Breast epithelium (tissue), 4 donors: Measurements from ENCODE around the gene PLEKHO2. TPM values are rescaled to one million over a fixed set of nuclear protein-coding genes. Genes with fewer than 3 reads are reported as not detected.

Experiments used
- DNase-seq, 2 donors: peaks; one replicate each; pipeline ENCODE4 v3.0.0-alpha.2; 2019; ENCODE audit warnings: low spot score in 2 of 2
- H3K27ac ChIP-seq, 2 donors: fragments of 200-600 bp; sonication (generic) in 1 of 2; one replicate each; pipeline ENCODE4 v1.5.1; 2016 to 2019; ENCODE audit warnings: mild to moderate bottlenecking in 1 of 2
- H3K27me3 ChIP-seq, 2 donors: fragments of 200-600 bp; sonication (generic) in 1 of 2; one replicate each; pipeline versions ENCODE4 v1.5.1 to v1.6.0; 2017 to 2019; ENCODE audit warnings: control low read depth in 1 of 2, mild to moderate bottlenecking in 1 of 2
- H3K36me3 ChIP-seq: fragments of 200-600 bp; one replicate; pipeline ENCODE4 v1.5.1; 2019
- H3K4me1 ChIP-seq, 2 donors: fragments of 200-600 bp; sonication (generic); one replicate each; pipeline ENCODE4 v1.5.1; 2016 to 2019; ENCODE audit warnings: control low read depth in 1 of 2
- H3K4me3 ChIP-seq, 3 donors: fragments of 200-600 bp; sonication (generic); 1 replicate in 2 of 3; 2 replicates in 1 of 3; pipeline ENCODE4 v1.5.1; 2016 to 2019; ENCODE audit warnings: mild to moderate bottlenecking in 3 of 3, moderate library complexity in 2 of 3
- H3K9me3 ChIP-seq, 2 donors: fragments of 200-600 bp; sonication (generic) in 1 of 2; one replicate each; pipeline ENCODE4 v1.5.1; 2016 to 2019; ENCODE audit warnings: control low read depth in 1 of 2
- CTCF ChIP-seq, 3 donors: fragments of 450-650 bp; IDR thresholded peaks; one replicate each; pipeline ENCODE4 v1.5.1; 2016 to 2017; ENCODE audit warnings: antibody characterized with exemption in 3 of 3, mild to moderate bottlenecking in 3 of 3, moderate library complexity in 3 of 3
- POLR2A ChIP-seq: fragments of 450-650 bp; IDR thresholded peaks from one replicate; pipeline ENCODE4 v1.6.1; 2016; ENCODE audit warnings: antibody characterized with exemption, mild to moderate bottlenecking, moderate library complexity
- POLR2AphosphoS5 ChIP-seq, 3 donors: sonication (generic); formaldehyde crosslinking; IDR thresholded peaks; one replicate each; pipeline ENCODE4 v1.6.1; 2017; ENCODE audit warnings: antibody characterized with exemption in 3 of 3
- intact Hi-C: fragments of 100-400 bp; cut with DNase I; formaldehyde crosslinking; loops from one replicate; pipeline ENCODE4 v1.15.1; 2023; ENCODE audit warnings: low total_unique reads
- total RNA-seq, 3 donors: library from RNA; depleted of rRNA; stranded (reverse); fragments of >200 nt; gene quantifications; one replicate each; pipeline ENCODE4 v1.1.0, GENCODE V29; 2016

PLEKHO2 gene
- total RNA-seq, 3 donors from 2014 or later, result 21.1 to 33.3 (median 26.5) TPM

- Histone ChIP-seq H3K4me3 (no peak overlapping the region), H3K27me3 (no peaks in the 10 kb centered on the region), H3K27ac (no peak overlapping the region), H3K9me3 (peaks cover 11 to 13% of the 10 kb centered on the region in 2 donors), H3K4me1 (no peaks in the 10 kb centered on the region), H3K36me3 (no peaks in the 10 kb centered on the region)
- intact Hi-C loops, result loop anchor here (5.0 kb wide), 1 partner anchor 356 kb away; no protein-coding TSS in a partner anchor
- DNase-seq, result no peak
- TF ChIP-seq POLR2A (no peak), POLR2AphosphoS5 (IDR thresholded peaks at IDR 0.05) (no peak), CTCF (IDR thresholded peaks at IDR 0.05) (no peak)
Observed at GRCh38 chr15:64902863-64903262, 61.1 kb downstream of the PLEKHO2 start.

- TF ChIP-seq POLR2AphosphoS5 (IDR thresholded peaks at IDR 0.05) (no peak), POLR2A (no peak), CTCF (IDR thresholded peaks at IDR 0.05) (no peak)
- H3K27me3 ChIP-seq, result no peaks in the 10 kb centered on the region
Observed at GRCh38 chr15:64903326-64903950, 61.7 kb downstream of the PLEKHO2 start.

DNA sequence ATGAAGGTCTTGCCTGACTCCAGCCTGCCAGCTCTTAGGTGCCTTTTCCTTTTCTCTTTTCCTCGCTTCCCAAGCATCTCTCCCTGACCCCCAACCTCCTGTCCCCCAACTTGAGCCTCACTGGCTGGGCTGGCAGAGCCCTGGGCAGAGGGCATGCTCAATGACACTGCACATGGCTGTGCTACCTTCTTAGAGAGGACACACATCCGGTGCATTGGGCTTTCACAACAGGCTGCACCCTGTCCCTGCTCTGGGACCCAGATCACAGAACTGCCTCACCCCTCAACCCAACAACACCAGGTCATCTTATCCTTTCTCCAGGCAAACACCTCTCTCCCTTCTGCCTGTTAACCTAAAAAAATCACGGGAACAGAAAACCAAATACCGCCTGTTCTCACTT, 62.5 kb downstream of the PLEKHO2 start:
- H3K36me3 ChIP-seq, result no peaks in the 10 kb centered on the region
- H3K9me3 ChIP-seq, result peaks cover 11 to 13% of the 10 kb centered on the region in 2 donors
- no peaks in the 10 kb centered on the region for H3K4me1 ChIP-seq
- DNase-seq, result no peak
- no peaks in the 10 kb centered on the region for H3K27me3 ChIP-seq
- H3K27ac ChIP-seq, result no peak overlapping the region
- no peak overlapping the region for H3K4me3 ChIP-seq
- no peak for TF ChIP-seq POLR2A
- TF ChIP-seq CTCF (IDR thresholded peaks at IDR 0.05), result no peak
- TF ChIP-seq POLR2AphosphoS5 (IDR thresholded peaks at IDR 0.05), result no peak
- intact Hi-C loops, result loop anchor here (5.0 kb wide), 1 partner anchor 357 kb away; no protein-coding TSS in a partner anchor

More at GRCh38 chr15:64903326-64903950, 61.7 kb downstream of the PLEKHO2 start:
- intact Hi-C loops, result loop anchor here (5.0 kb wide), 1 partner anchor 356 kb away; no protein-coding TSS in a partner anchor
- no peaks in the 10 kb centered on the region for H3K36me3 ChIP-seq
- no peak for DNase-seq
- no peak overlapping the region for H3K4me3 ChIP-seq
- H3K4me1 ChIP-seq, result no peaks in the 10 kb centered on the region
- peaks cover 11 to 13% of the 10 kb centered on the region in 2 donors for H3K9me3 ChIP-seq
- H3K27ac ChIP-seq, result no peak overlapping the region

- DNase-seq, result peak in 1 of 2 donors; percentile 58
- H3K27ac ChIP-seq, result no peak overlapping the region
- no peaks in the 10 kb centered on the region for H3K4me1 ChIP-seq
- peak; percentile 35 to 66 (median 49) for TF ChIP-seq CTCF (IDR thresholded peaks at IDR 0.05)
- no peak for TF ChIP-seq POLR2AphosphoS5 (IDR thresholded peaks at IDR 0.05)
- no peak for TF ChIP-seq POLR2A
- no peaks in the 10 kb centered on the region for H3K27me3 ChIP-seq
- H3K4me3 ChIP-seq, result peak overlapping the region; percentile 31 to 58 (median 41)
- H3K9me3 ChIP-seq, result peaks cover 11 to 13% of the 10 kb centered on the region in 2 donors
- no peaks in the 10 kb centered on the region for H3K36me3 ChIP-seq
- intact Hi-C loops, result no loop called here
Observed at GRCh38 chr15:64905119-64905831, 63.6 kb downstream of the PLEKHO2 start.

- H3K27me3 ChIP-seq, result no peaks in the 10 kb centered on the region
- H3K4me3 ChIP-seq, result no peak overlapping the region
- no peaks in the 10 kb centered on the region for H3K4me1 ChIP-seq
- intact Hi-C loops, result no loop called here
- no peak for DNase-seq
- TF ChIP-seq CTCF (IDR thresholded peaks at IDR 0.05), result no peak
- no peak for TF ChIP-seq POLR2A
- TF ChIP-seq POLR2AphosphoS5 (IDR thresholded peaks at IDR 0.05), result no peak
- no peaks in the 10 kb centered on the region for H3K36me3 ChIP-seq
- H3K9me3 ChIP-seq, result peaks cover 8 to 11% of the 10 kb centered on the region in 2 donors
- H3K27ac ChIP-seq, result no peak overlapping the region
Observed at GRCh38 chr15:64905941-64906340, 64.2 kb downstream of the PLEKHO2 start.
